ENCODE results near the gene HEXIM2.

The HEXIM2 gene

GRCh38 chr17:45145035-45145389, 16.7 kb upstream of the HEXIM2 start:
- DNase-seq: peak; percentile 28

DNA sequence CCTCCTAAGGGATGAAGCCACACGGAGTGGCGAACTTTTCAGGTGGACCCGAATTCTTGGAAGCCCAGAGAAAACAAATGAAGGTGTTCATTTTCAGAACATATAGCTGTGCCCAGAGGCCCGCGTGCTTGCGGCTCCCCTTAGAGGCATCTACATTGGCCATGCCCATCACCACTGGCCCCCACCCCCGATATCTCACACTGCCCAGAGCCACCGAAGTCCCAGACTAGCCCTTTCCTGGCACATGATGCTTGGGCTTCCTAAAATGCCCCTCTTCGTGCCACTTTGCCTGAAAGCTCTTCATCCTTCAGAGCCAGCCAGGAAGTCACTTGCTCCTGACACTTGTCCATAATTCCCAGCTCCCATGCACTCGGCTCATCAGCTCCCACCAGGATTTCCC, 15.5 kb upstream of the HEXIM2 start:
- no peak for DNase-seq

DNA sequence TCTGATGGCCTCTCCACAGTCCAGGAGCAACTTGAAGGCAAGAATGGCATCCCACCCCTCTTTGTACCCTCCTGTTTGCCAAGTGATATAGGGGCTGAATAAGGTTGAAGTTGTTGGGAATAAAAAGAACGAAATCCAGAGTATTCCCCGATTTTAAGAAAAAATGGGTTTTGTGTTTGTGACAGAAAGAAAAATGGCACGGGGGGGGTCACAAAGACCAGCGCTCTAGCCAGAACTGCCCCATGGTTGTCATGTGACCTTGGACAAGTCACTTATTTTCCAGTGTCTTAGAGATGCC, 15.1 kb upstream of the HEXIM2 start:
- DNase-seq: no peak

DNA sequence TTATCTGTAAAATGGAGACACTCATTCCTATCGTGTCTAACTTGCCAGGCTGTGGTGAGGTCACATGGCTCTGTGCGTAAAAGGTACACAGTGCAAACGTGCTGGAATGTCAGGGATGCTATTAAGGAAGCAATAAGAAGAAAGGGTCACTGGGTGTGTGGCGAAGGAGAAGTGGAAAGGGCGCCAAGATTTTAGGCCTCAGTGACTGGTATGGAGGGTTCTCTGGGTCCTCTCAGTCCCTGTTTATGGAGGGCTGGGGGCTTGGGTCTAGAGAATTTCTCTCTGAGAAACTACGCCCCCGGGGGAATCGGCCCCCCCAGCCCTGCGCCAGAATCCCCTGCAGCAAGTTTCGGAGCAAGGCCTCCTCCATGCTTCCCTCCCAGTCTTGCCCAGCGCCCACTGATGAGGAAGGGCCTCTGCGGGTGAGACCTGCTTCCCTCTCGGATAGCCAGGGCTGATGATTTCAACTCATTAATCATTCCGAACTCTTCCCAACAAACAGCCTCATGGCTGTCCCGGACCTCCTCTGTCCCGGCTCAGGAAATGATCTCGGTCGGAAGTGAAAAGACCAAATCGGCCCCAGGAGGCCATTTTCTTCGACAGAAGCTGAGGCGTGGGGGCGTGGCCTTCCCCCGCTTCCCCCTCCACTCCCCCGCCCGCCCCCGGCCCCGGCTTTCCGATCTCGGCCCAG, 14.6 kb upstream of the HEXIM2 start:
- DNase-seq: peak; percentile 90

GRCh38 chr17:45147581-45148182, 14.0 kb upstream of the HEXIM2 start:
- DNase-seq: peak; percentile 97

DNA sequence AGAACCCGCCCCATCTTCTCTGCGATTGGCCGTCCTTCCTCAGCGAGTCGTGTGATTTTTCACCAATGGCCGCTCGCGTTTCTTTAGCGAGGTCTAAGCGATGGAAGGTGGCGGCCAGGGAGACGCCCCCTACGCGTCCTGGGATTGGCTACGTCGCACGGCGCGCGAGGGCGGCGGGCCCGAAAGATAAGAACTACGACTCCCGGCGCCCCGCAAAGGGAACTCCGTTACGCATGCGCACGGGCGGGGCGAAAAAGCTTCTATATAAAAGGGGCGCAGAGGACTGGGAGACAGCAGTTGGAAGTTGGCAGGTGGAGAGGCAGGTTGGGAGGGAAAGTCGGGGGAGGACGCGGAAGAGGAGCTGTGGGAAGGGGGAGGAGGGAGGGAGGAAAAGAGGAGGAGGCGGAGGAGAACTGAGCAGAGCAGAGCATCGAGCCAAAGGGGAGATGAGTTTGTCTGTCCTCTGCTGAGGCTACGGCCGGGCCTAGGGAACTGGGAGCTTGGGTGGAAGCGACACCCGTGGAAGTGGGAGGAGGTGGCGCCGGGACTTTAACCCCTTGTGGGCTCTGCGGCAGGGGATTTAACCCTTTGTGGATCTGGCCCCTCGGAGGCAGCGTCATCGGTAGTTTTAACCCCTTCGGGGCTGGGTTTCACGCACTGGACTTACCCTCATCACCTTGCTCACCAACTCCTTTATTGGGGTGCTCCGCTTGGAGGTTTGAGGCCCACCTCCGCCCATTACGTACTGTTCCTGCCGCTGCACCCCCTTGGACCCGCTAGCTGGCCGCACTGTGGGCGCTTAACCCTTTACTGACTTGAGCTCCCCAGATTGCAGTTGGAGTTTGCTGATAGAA, 13.3 kb upstream of the HEXIM2 start, which contains the start of gene HEXIM1:
HEXIM1 (plus strand) TSS at position 293 of the 854 bp plus-strand sequence. CDS start 716 bp downstream, outside the sequence.
- peak; percentile 100 for DNase-seq

DNA sequence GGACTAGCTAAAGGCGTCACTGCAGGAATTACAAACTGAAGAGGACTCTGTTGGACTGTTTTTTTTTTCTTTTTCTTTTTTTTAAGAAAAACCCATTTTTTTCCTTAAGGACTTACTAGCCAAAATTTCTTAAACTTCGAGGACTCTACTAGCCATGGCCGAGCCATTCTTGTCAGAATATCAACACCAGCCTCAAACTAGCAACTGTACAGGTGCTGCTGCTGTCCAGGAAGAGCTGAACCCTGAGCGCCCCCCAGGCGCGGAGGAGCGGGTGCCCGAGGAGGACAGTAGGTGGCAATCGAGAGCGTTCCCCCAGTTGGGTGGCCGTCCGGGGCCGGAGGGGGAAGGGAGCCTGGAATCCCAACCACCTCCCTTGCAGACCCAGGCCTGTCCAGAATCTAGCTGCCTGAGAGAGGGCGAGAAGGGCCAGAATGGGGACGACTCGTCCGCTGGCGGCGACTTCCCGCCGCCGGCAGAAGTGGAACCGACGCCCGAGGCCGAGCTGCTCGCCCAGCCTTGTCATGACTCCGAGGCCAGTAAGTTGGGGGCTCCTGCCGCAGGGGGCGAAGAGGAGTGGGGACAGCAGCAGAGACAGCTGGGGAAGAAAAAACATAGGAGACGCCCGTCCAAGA, 12.5 kb upstream of the HEXIM2 start:
- peak; percentile 89 for DNase-seq

- DNase-seq: peak; percentile 67
Observed at GRCh38 chr17:45149669-45150664, 11.7 kb upstream of the HEXIM2 start.

GRCh38 chr17:45150911-45151809, 10.5 kb upstream of the HEXIM2 start:
- peak; percentile 27 for DNase-seq

DNA sequence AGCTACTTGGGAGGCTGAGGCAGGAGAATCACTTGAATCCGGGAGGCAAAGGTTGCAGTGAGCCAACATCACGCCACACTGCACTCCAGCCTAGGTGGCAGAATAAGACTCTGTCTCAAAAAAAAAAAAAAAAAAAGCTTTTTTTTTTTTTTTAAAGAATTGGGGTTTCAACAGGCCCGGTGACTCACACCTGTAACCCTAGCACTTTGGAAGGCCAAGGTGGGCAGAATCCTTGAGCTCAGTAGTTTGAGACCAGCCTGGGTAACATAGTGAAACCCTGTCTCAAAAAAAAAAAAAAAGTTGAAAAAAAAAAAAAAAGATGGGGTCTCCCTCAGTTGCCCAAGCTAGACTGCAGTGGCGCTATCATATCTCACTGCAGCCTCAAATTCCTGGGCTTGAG, 6.6 kb upstream of the HEXIM2 start:
- DNase-seq: no peak

DNA sequence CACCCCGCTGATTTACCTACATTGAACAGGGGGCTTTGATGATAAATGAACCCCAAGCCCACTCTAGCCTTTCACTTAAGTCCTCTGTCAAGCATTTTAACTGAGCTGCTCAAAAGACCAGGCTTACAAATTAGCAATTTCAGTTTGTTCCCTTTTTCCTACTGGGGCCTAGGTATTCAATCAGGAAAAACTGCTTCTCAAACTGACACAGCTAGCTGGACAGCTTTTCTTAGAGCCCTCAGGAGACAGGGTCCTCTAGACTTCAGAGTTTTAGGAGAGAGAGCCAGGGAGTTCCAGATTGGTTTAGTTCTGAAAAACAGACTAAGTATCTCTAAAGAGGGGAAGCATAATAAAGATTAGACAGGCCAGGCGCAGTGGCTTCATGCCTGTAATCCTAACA, 6.2 kb upstream of the HEXIM2 start:
- DNase-seq: no peak

- DNase-seq: no peak
Observed at GRCh38 chr17:45156242-45156641, 5.4 kb upstream of the HEXIM2 start.

DNA sequence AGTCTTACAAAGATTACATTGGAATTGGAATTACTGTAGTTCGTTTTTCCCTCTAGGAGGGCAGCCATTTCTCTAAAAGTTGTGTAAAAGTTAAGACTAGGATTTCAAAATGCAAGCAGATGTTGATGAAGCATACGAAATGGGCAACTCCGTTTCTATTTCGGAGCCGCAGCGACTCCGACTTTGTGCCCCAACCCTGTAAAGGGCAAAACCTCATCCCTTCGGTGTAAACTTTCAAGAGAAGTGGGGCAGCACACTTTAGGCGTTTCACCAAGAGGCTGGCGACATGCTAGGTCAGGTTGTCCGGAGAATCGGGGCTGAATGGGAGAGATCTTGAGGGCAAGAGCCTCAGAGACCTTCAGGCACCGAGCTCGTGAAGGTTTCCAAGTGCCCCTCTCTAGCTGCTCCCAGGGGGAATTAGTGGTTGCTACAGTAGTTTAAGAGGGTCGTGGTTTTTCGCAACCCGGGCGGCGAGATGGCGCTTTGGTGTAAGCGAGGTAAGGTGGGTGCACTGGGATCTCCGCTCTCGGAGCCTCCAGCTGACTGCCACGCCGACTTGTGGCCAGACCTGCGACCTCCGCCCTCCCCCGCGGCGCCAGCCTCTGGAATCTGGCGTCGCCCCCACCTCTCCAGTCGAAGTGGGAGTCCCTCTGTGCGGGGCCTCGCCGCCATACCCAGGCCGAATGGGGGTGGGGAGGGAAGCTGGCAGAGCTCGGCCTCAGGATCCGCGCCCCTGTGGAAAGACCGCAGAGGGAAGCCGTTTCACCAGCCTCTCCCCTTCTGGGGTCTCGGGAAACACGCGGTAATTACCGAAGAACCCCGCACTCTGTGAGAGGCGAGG, 1.0 kb upstream of the HEXIM2 start:
- DNase-seq: peak; percentile 70

- DNase-seq: no peak
Observed at GRCh38 chr17:45162025-45162687, 481 bp downstream of the HEXIM2 start.

- no peak for DNase-seq
Observed at GRCh38 chr17:45164734-45165269, 3.1 kb downstream of the HEXIM2 start.

GRCh38 chr17:45168991-45169752, 7.5 kb downstream of the HEXIM2 start:
- DNase-seq: no peak

DNA sequence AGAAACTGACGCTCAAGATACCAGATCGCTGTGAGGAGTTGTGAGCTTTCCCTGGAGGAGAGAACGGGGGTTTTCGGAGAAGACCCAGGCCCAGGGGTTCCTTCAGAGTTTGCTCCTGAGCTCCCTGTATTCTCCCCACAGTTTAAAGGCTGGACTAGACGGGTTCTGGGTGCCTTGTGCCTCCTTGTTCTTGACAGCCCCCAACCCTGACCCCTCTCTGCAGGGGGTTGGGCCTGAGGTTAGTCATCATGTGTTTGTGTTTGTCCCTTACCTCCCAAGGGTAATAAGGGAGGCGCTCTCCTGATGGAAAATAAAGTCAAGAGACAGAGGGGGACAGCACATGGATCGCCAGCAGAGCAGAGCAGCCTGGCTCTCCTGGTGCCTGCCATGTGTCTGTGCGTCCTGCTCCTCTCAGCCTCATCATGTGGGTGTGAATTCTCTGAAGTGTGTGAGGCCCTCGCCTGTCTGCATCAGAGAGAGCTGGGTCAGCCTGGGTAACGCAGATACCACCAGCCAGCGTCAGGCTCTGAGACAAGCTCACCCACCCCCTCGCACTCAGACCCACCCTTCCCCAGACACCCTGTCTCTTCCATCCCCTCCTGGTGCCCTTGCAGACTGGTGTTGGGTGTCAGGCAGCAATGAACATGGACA, 8.7 kb downstream of the HEXIM2 start:
- no peak for DNase-seq

DNA sequence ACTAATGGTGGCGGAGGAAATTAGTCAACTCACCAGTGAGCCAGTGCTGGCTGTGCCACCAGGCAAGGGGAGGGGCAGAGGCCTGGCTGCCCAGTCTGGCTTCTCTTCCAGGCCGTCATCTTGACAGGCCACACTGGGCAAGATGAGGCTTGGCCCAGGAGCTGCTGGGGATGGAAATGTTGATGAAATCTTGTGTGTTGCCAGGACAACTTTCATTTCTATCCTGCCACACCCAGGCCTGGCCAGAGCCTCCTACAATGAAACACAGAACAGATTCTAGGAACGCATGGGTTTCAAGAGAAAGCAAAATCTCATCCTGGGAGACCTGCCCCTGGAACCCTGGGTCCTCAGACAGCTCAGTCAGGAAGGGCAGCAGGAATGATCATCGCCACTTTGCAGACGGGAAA, 9.3 kb downstream of the HEXIM2 start:
- DNase-seq: peak; percentile 50
